ENCODE data around the gene ARMC10.
"Not testable (repeated sequence)": the region's sequence is repeated elsewhere in the genome, so short reads cannot be mapped to it uniquely, and the experiment has no call there.

Gene ARMC10

GRCh38 chr7:103078226-103078625 lies 3.3 kb downstream of the ARMC10 start:
- not testable (repeated sequence) for DNase-seq (ENCODE audit: low read depth, low spot score)

GRCh38 chr7:103079836-103080235 lies 4.9 kb downstream of the ARMC10 start:
- no peak for DNase-seq (ENCODE audit: low read depth, low spot score)

GRCh38 chr7:103080923-103081322 lies 6.0 kb downstream of the ARMC10 start:
- no peak for DNase-seq (ENCODE audit: low read depth, low spot score)

DNA sequence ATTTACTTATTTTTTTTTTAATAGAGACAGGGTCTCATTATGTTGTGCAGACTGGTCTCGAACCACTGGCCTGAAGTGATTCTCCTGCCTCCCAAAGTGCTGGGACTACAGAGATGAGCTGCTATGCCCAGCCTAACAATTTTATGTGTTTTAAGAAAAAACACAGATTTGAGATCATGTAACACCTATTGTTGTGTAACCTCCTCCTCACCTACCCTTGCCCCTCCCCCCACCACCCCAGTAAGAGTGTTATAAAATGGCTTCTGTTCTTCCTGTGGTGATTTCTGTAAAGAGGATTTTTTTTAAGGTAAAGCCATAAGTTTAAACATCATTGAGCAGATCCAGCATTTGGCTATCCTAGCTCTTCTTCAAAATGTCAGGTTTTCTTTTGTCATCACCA lies 7.6 kb downstream of the ARMC10 start:
- no peak for DNase-seq (ENCODE audit: low read depth, low spot score)

DNA sequence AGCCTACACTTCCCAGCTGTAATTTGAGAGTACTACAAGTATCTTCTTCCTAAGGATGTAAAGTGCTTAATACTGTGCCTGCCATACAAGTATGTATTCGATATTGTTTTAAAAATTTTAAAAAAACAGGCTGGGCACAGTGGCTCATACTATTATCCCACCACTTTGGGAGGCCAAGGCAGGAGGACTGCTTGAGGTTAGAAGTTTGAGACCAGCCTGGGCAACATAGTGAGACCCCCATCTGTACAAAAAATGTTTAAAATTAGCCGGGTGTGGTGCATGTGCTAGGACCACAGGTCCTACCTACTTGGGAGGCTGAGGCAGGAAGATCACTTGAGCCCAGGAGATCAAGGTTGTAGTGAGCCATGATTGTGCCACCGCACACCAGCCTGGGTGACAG lies 8.3 kb downstream of the ARMC10 start:
- DNase-seq (ENCODE audit: low read depth, low spot score): no peak

DNA sequence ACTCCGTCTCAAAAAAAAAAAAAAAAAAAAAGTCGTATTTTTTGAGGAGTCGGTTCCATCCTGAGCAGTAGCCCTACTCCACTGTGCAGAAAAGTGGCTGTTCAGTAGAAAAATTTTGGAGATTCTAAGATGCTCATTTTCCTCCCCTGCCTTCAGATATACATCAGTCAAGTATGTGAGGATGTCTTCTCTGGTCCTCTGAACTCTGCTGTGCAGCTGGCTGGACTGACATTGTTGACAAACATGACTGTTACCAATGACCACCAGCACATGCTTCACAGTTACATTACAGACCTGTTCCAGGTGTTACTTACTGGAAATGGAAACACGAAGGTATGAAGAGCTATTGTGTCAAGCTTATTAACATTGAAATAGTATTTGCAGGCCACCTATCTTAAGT lies 17.4 kb downstream of the ARMC10 start:
- DNase-seq (ENCODE audit: low read depth, low spot score): not testable (repeated sequence)

DNA sequence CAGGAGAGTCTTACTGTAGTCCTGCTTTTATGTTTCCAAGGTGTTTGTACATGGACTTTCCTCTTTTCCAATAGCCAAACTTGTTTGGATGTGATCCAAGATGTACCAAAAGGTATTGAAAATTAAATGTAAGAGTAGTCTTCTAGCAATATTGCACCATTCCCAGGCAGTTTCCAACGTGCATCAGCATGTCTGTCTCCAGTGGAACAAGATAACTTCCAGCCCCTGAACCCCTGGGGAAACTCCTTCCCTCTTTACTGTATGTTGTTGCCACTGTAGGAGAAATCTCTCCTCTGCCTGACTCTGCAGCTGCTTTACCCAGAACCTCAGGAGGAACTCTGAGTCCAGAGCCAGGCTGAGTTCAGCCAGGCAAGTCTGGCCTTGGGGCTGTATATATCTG lies 18.5 kb downstream of the ARMC10 start:
- DNase-seq (ENCODE audit: low read depth, low spot score): no peak

DNA sequence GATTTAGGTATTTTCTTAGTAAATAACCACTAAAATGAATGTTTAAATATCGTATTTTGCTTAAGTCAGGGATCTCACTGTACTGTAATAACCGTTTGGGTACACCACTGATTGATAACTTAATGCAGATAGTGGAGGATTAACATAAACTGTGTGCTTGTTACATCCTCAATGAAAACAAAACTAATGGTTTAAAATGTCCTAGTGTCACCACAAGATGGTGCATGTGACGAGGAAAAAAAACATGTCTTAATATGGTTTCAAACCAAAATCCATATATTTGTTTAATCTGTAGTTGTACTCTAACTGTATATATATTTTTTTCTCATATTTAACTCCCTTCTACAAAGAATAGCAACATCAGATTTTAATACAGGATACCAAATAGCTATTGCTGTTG lies 19.2 kb downstream of the ARMC10 start:
- no peak for DNase-seq (ENCODE audit: low read depth, low spot score)

DNA sequence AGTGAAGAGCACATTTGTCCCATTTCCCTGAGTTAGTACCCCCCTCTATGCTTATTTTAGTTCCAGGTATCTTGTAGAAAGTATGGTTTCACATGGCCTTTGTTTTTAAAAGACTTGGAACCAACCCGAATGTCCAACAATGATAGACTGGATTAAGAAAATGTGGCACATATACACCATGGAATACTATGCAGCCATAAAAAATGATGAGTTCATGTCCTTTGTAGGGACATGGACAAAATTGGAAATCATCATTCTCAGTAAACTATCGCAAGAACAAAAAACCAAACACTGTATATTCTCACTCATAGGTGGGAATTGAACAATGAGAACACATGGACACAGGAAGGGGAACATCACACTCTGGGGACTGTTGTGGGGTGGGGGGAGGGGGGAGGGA lies 20.6 kb downstream of the ARMC10 start:
- DNase-seq (ENCODE audit: low read depth, low spot score): not testable (repeated sequence)

GRCh38 chr7:103097041-103097440 lies 22.1 kb downstream of the ARMC10 start:
- DNase-seq (ENCODE audit: low read depth, low spot score): no peak

DNA sequence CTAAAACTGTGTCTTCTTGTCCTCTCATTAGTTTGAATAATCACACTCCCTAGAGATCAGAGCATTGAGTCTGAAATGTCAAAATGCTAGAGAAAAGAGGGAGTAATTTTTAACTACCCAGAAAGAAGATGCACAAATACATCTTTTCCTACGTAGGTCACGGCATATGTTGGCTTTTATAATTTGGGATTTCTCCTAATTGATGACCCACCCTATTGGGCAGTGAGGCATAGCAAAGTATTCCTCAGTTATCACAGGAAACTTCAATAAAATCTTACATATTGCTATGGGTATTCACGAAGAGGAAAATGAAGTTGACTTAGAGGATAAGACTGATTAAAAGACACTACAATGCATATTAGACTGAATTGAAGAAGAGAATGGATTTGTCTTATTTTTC lies 25.4 kb downstream of the ARMC10 start:
- no peak for DNase-seq (ENCODE audit: low read depth, low spot score)

DNA sequence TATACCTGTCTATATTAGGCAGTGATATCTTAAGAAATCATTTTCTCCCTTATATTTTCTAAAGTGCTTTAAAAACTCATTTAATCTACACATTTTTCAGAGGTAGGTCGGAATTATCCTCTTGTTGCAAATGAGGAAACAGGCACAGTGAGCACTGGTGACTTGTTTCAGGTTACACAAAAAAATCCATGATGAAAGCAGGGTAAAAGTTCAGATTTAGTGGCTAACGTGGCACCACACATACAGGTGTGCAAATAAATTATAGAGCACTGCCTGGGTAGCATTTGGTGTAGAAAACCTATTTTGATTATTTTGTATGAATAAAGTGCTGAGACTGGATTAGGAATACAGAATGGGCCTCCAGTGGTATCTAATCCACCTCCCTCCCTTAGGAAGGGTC lies 26.6 kb downstream of the ARMC10 start:
- DNase-seq (ENCODE audit: low read depth, low spot score): no peak

DNA sequence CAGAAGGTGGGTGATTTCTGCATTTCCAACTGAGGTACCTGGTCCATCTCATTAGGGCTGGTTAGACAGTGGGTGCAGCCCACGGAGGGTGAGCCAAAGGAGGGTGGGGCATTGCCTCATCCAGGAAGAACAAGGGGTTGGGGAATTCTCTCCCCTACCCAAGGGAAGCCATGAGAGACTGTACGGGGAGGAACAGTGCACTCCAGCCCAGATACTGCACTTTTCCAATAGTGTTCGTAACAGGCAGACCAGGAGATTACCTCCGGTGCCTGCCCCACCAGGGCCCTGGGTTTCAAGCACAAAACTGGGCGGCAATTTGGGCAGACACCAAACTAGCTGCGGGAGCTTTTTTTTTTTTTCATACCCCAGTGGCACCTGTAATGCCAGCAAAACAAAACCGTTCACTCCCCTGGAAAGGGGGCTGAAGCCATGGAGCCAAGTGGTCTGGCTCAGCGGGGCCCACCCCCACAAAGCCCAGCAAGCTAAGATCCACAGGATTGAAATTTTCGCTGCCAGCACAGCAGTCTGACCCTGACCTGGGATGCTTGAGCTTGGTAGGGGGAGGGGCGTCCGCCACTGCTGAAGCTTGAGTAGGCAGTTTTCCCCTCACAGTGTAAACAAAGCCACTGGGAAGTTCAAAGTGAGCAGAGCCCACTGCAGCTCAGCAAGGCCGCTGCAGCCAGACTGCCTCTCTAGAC lies 31.2 kb downstream of the ARMC10 start:
- DNase-seq (ENCODE audit: low read depth, low spot score): no peak

- DNase-seq (ENCODE audit: low read depth, low spot score): not testable (repeated sequence)
These were observed 31.7 kb downstream of the ARMC10 start for GRCh38 chr7:103106703-103107070.

- no peak for DNase-seq (ENCODE audit: low read depth, low spot score)
These were observed 38.2 kb downstream of the ARMC10 start for GRCh38 chr7:103113164-103113563.

GRCh38 chr7:103114576-103115008 lies 39.7 kb downstream of the ARMC10 start:
- DNase-seq (ENCODE audit: low read depth, low spot score): no peak

GRCh38 chr7:103115771-103116170 lies 40.8 kb downstream of the ARMC10 start:
- no peak for DNase-seq (ENCODE audit: low read depth, low spot score)

- DNase-seq (ENCODE audit: low read depth, low spot score): no peak
These were observed 41.6 kb downstream of the ARMC10 start for GRCh38 chr7:103116511-103116910.

DNA sequence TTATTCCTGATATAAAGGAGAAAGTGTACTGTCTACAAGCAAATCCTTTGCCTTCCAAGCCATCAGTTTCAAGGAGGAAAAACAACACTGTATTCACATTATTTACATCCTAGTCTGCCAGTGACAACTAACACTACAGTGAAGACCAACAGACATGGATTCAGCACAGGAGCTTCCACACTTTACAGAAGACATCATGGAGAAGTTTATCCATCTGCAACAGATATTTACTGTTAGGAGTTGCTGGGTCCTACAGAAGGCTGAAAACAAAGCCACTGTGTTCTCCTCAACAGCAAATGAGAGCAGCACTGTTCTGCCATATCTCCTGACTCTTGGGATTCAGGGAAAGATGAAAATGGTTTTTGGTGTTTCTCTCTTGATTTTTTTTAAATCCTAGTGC lies 42.1 kb downstream of the ARMC10 start:
- DNase-seq (ENCODE audit: low read depth, low spot score): no peak

- DNase-seq (ENCODE audit: low read depth, low spot score): no peak
These were observed 42.5 kb downstream of the ARMC10 start for GRCh38 chr7:103117465-103117864.

GRCh38 chr7:103119791-103120291 lies 44.9 kb downstream of the ARMC10 start:
- DNase-seq (ENCODE audit: low read depth, low spot score): no peak

DNA sequence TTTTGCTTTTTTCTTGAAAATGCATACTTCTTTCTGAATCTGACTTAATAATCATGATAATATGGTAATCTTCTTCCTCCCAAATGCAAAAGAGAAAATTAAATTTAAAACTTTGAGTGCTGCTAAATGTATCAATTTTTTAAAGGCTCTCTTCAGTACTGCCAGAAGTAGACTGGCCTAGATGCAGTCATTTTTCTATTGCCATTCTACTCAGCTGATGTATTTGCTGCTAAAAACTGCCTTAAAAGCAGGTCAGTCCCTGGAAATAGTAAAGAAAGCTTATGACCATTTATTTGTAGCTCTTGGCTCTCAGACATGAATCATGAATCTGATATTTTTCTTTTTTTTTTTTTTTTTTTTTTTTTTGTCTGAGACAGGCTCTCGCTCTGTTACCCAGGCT lies 45.4 kb downstream of the ARMC10 start:
- no peak for DNase-seq (ENCODE audit: low read depth, low spot score)

- no peak for DNase-seq (ENCODE audit: low read depth, low spot score)
These were observed 46.7 kb downstream of the ARMC10 start for GRCh38 chr7:103121641-103122040.

- DNase-seq (ENCODE audit: low read depth, low spot score): no peak
These were observed 48.6 kb downstream of the ARMC10 start for GRCh38 chr7:103123529-103123928.

All from activated CD4-positive, CD25-positive, alpha-beta regulatory T cell treated with anti-CD3 and anti-CD28 coated beads, Interleukin-2, amount 50 U/mL, for 16 hours (primary cell).